ENCODE measurements around the gene SLC2A11.

Gene SLC2A11

DNA sequence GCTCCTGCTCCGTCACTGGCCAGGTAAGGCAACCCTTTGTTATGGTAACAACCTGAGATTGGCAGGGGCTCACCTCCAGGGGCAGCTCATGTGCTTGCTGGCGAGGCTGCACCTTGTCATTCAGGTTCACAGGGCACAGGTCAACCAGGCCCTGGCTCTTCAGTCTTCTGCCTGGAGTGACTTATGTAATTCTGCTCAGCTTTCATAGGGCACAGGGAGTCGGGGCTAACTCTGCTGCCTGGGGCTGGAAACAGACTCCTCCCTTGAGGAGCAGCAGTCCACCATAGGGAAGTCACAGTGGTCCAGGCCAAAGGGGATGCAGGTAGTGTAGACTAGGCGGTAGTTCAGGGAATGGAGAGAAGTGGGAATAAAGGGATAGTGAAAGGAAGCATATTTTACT is 35.0 kb downstream of the SLC2A11 start:
- TF ChIP-seq, protein P1, sequence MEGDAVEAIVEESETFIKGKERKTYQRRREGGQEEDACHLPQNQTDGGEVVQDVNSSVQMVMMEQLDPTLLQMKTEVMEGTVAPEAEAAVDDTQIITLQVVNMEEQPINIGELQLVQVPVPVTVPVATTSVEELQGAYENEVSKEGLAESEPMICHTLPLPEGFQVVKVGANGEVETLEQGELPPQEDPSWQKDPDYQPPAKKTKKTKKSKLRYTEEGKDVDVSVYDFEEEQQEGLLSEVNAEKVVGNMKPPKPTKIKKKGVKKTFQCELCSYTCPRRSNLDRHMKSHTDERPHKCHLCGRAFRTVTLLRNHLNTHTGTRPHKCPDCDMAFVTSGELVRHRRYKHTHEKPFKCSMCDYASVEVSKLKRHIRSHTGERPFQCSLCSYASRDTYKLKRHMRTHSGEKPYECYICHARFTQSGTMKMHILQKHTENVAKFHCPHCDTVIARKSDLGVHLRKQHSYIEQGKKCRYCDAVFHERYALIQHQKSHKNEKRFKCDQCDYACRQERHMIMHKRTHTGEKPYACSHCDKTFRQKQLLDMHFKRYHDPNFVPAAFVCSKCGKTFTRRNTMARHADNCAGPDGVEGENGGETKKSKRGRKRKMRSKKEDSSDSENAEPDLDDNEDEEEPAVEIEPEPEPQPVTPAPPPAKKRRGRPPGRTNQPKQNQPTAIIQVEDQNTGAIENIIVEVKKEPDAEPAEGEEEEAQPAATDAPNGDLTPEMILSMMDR (IDR thresholded peaks at IDR 0.05; ENCODE audit: low read depth, low read length, missing control alignments), result no peak
- no peak for DNase-seq (ENCODE audit: low read depth)
- no peak overlapping the region for H3K4me3 ChIP-seq (ENCODE audit: low read depth, low read length)

- TF ChIP-seq, protein P1 (IDR thresholded peaks at IDR 0.05; ENCODE audit: low read depth, low read length, missing control alignments), result no peak
- DNase-seq (ENCODE audit: low read depth), result no peak
- H3K4me3 ChIP-seq (ENCODE audit: low read depth, low read length), result peak overlapping the region; percentile 73
These were observed 35.7 kb downstream of the SLC2A11 start for GRCh38 chr22:23893121-23893944.

- TF ChIP-seq, protein P1 (IDR thresholded peaks at IDR 0.05; ENCODE audit: low read depth, low read length, missing control alignments), result peak; percentile 92
These were observed 36.5 kb downstream of the SLC2A11 start, which contains the start of gene MIF for GRCh38 chr22:23893945-23894709. MIF (plus strand) TSS chr22:23894383; CDS start chr22:23894475, 92 bp downstream.

DNA sequence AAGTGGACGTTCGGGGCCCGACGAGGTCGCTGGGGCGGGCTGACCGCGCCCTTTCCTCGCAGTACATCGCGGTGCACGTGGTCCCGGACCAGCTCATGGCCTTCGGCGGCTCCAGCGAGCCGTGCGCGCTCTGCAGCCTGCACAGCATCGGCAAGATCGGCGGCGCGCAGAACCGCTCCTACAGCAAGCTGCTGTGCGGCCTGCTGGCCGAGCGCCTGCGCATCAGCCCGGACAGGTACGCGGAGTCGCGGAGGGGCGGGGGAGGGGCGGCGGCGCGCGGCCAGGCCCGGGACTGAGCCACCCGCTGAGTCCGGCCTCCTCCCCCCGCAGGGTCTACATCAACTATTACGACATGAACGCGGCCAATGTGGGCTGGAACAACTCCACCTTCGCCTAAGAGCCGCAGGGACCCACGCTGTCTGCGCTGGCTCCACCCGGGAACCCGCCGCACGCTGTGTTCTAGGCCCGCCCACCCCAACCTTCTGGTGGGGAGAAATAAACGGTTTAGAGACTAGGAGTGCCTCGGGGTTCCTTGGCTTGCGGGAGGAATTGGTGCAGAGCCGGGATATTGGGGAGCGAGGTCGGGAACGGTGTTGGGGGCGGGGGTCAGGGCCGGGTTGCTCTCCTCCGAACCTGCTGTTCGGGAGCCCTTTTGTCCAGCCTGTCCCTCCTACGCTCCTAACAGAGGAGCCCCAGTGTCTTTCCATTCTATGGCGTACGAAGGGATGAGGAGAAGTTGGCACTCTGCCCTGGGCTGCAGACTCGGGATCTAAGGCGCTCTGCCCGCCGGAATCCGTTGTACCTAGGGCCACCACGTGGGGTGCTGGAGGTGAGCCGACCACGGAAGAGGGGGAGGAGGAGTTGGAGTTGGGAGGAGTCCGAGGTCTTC is 37.3 kb downstream of the SLC2A11 start:
- DNase-seq (ENCODE audit: low read depth), result peak; percentile 69
- TF ChIP-seq, protein P1 (IDR thresholded peaks at IDR 0.05; ENCODE audit: low read depth, low read length, missing control alignments), result peak; percentile 73
- peak overlapping the region; percentile 73 for H3K4me3 ChIP-seq (ENCODE audit: low read depth, low read length)

More at GRCh38 chr22:23893945-23894709, 36.5 kb downstream of the SLC2A11 start, which contains the start of gene MIF:
- peak; percentile 78 for DNase-seq (ENCODE audit: low read depth)
- peak within 1 kb of the TSS; percentile 73 for H3K4me3 ChIP-seq (ENCODE audit: low read depth, low read length)

- H3K4me3 ChIP-seq (ENCODE audit: low read depth, low read length), result peak overlapping the region; percentile 73
- no peak for DNase-seq (ENCODE audit: low read depth)
- TF ChIP-seq, protein P1 (IDR thresholded peaks at IDR 0.05; ENCODE audit: low read depth, low read length, missing control alignments), result no peak
These were observed 38.0 kb downstream of the SLC2A11 start for GRCh38 chr22:23895599-23896144.

DNA sequence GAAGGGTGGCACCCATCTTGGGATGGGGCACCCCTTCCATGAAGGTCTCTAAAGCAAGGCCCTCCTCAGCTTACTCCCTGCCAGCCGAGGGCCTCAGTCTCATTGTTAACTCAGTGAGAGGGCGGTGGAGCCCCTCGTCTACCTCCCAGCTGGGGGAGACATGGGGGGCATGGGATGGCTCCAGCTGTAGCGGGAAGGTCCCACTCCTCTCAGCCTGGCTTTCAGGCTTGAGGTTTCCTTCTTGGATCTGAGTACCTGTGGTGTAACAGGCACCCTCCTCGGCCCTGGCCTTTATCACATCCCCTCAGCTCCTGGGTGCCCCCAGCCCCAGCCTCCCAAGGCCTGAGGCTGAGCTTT is 38.5 kb downstream of the SLC2A11 start:
- DNase-seq (ENCODE audit: low read depth), result no peak
- H3K4me3 ChIP-seq (ENCODE audit: low read depth, low read length), result peak overlapping the region; percentile 73
- TF ChIP-seq, protein P1 (IDR thresholded peaks at IDR 0.05; ENCODE audit: low read depth, low read length, missing control alignments), result no peak
